HepG2 (cell line): ENCODE results near the gene CHKA. TPM values are rescaled to one million over a fixed set of nuclear protein-coding genes. Genes with fewer than 3 reads are reported as not detected.
A peak's percentile ranks its signal among the peaks of the same experiment; 100 is the strongest.

Source experiments
- BHLHE40 ChIP-seq: IDR thresholded peaks from 2 replicates; pipeline ENCODE4 v1.6.1; 2011; ENCODE audit warnings: low read length, improper control_type of control experiment
- HDAC2 ChIP-seq: sonication (generic); formaldehyde crosslinking; IDR thresholded peaks from 2 replicates; pipeline ENCODE4 v1.4.0; 2020; ENCODE audit warnings: missing genetic modification reagents
- HNF4G ChIP-seq, 2 experiments: sonication (generic) in 1 of 2; formaldehyde crosslinking in 1 of 2; IDR thresholded peaks; 2 replicates each; pipeline versions ENCODE4 v1.4.0 to v1.6.1; 2011 to 2020; ENCODE audit warnings: borderline replicate concordance in 2 of 2, low read depth in 2 of 2, mild to moderate bottlenecking in 2 of 2, low read length in 1 of 2, missing genetic modification reagents in 1 of 2, moderate library complexity in 1 of 2
- HOXA3 ChIP-seq: sonication (generic); formaldehyde crosslinking; IDR thresholded peaks from 2 replicates; pipeline ENCODE4 v1.5.0; 2020; ENCODE audit warnings: missing genetic modification reagents
- KLF11 ChIP-seq: IDR thresholded peaks from 2 replicates; pipeline ENCODE4 v1.6.1; 2016; ENCODE audit warnings: missing compliant biosample characterization
- LCORL ChIP-seq, 2 experiments: fragments of 450-650 bp in 1 of 2; sonication (generic) in 1 of 2; formaldehyde crosslinking in 1 of 2; IDR thresholded peaks; 2 replicates each; pipeline versions ENCODE4 v1.5.0 to v1.6.1; 2017 to 2020; ENCODE audit warnings: antibody characterized with exemption in 1 of 2, missing genetic modification reagents in 1 of 2
- MTA3 ChIP-seq: sonication (generic); formaldehyde crosslinking; IDR thresholded peaks from 2 replicates; pipeline ENCODE4 v1.4.0; 2020; ENCODE audit warnings: missing genetic modification reagents
- NR2F6 ChIP-seq, 2 experiments: IDR thresholded peaks; 2 replicates each; pipeline ENCODE4 v1.6.1; 2016; ENCODE audit warnings: antibody characterized with exemption in 1 of 2, mild to moderate bottlenecking in 1 of 2
- RBM22 ChIP-seq: fragments of 200-400 bp; formaldehyde crosslinking; optimal IDR thresholded peaks from 2 replicates; pipeline ENCODE3; 2017; ENCODE audit warnings: mild to moderate bottlenecking, low read length, moderate library complexity
- SOX5 ChIP-seq: IDR thresholded peaks from 2 replicates; pipeline ENCODE4 v1.6.1; 2016; ENCODE audit warnings: borderline replicate concordance
- SOX6 ChIP-seq, 2 experiments: fragments of 450-650 bp in 1 of 2; sonication (generic) in 1 of 2; formaldehyde crosslinking in 1 of 2; IDR thresholded peaks; 2 replicates each; pipeline versions ENCODE4 v1.4.0 to v1.6.1; 2017 to 2020; ENCODE audit warnings: antibody characterized with exemption in 1 of 2, mild to moderate bottlenecking in 1 of 2, missing genetic modification reagents in 1 of 2
- SSRP1 ChIP-seq: IDR thresholded peaks from 2 replicates; pipeline ENCODE4 v1.6.1; 2016; ENCODE audit warnings: control low read depth
- TCF12 ChIP-seq, 2 experiments: fragments of 450-650 bp in 1 of 2; sonication (generic) in 1 of 2; formaldehyde crosslinking in 1 of 2; IDR thresholded peaks; 2 replicates each; pipeline versions ENCODE4 v1.6.1 to v1.8.0; 2017 to 2022; ENCODE audit warnings: antibody characterized with exemption in 1 of 2, mild to moderate bottlenecking in 1 of 2, missing genetic modification reagents in 1 of 2, moderate library complexity in 1 of 2
- ZNF12 ChIP-seq: sonication (generic); formaldehyde crosslinking; IDR thresholded peaks from 2 replicates; pipeline ENCODE4 v1.5.0; 2020; ENCODE audit warnings: missing genetic modification reagents
- ZNF121 ChIP-seq: sonication (generic); formaldehyde crosslinking; IDR thresholded peaks from 2 replicates; pipeline ENCODE4 v1.5.0; 2020; ENCODE audit warnings: mild to moderate bottlenecking, missing genetic modification reagents
- ZNF432 ChIP-seq: sonication (generic); formaldehyde crosslinking; IDR thresholded peaks from 2 replicates; pipeline ENCODE4 v1.5.0; 2020; ENCODE audit warnings: missing genetic modification reagents, mild to moderate bottlenecking, borderline replicate concordance
- polyA plus RNA-seq, 8 experiments: library from polyadenylated mRNA; depleted of rRNA in 3 of 8; stranded (reverse) in 7 of 8; unstranded in 1 of 8; fragments of >200 nt; fragmentation: Illumina TruSeq in 4 of 8; extraction: Trizol in 4 of 8; gene quantifications; 2 replicates each; pipeline versions ENCODE4 v1.2.1 to v1.2.3, GENCODE V29; 2011 to 2016; ENCODE audit warnings: low read depth in 4 of 8, missing spikeins in 1 of 8, mixed read lengths in 1 of 8; ENCODE audit not compliant: insufficient read depth in 1 of 8
- total RNA-seq, 5 experiments: library from RNA; depleted of rRNA; stranded (reverse); fragments of >200 nt; fragmentation: Illumina TruSeq; extraction: Trizol; gene quantifications; 2 replicates each; pipeline ENCODE4 v1.2.3, GENCODE V29; 2016; ENCODE audit warnings: low read depth in 1 of 5
- TF ChIP-seq, protein P1 (sequence below): sonication (generic); formaldehyde crosslinking; IDR thresholded peaks from 2 replicates; pipeline ENCODE4 v1.4.0; 2020; ENCODE audit warnings: missing genetic modification reagents, borderline replicate concordance
- TF ChIP-seq, protein P2 (sequence below): sonication (generic); formaldehyde crosslinking; IDR thresholded peaks from 2 replicates; pipeline ENCODE4 v1.4.0; 2020; ENCODE audit warnings: mild to moderate bottlenecking, missing genetic modification reagents
- TF ChIP-seq, protein P3 (sequence below): sonication (generic); formaldehyde crosslinking; IDR thresholded peaks from 2 replicates; pipeline ENCODE4 v1.5.0; 2020; ENCODE audit warnings: mild to moderate bottlenecking, missing genetic modification reagents
- TF ChIP-seq, protein P4 (sequence below): IDR thresholded peaks from 2 replicates; pipeline ENCODE4 v1.6.1; 2018; ENCODE audit warnings: missing genetic modification reagents
- TF ChIP-seq, protein P5 (sequence below): sonication (generic); formaldehyde crosslinking; IDR thresholded peaks from 2 replicates; pipeline ENCODE4 v1.5.0; 2020; ENCODE audit warnings: mild to moderate bottlenecking, missing genetic modification reagents, moderate library complexity

Gene CHKA
- total and polyA plus RNA-seq, 2 of the 13 experiments (the other 11 are each of a cell fraction or from before 2014, with no cell fraction given): 71.6 to 92.7 TPM

DNA sequence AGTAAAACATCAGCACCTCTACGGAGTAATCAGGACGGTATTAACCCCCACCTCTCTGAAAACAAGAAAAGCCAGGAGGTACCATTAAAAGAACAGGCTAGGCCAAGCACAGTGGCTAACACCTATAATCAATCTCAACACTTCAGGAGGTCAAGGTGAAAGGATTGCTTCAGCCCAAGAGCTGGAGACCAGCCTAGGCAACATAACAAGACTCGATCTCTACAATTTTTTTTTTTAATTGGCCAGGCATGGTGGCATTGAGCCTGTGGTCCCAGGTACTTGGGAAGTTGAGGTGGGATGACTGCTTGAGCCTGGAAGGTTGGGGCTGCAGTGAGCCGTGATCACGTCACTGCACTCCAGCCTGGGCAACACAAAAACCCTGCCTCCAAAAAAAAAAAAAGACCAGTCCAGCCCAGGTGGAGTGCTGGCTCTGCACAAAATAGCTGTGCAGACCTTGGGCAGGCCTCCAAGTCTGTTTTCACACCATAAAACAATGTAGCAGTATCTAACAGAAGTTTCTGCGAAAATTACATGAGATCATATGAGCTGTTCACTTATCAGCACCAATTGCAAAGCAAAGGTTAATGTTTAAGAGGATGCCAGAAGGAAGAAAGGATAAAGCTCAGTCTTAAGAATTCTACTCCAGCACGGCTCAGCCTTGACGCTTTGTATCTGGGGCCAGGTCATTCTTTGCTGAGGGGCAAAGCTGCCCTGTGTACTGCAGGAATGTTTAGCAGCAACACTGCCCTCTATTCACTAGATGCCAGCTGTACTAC, 14.8 kb downstream of the CHKA start (continued):
- TF ChIP-seq, protein P1, sequence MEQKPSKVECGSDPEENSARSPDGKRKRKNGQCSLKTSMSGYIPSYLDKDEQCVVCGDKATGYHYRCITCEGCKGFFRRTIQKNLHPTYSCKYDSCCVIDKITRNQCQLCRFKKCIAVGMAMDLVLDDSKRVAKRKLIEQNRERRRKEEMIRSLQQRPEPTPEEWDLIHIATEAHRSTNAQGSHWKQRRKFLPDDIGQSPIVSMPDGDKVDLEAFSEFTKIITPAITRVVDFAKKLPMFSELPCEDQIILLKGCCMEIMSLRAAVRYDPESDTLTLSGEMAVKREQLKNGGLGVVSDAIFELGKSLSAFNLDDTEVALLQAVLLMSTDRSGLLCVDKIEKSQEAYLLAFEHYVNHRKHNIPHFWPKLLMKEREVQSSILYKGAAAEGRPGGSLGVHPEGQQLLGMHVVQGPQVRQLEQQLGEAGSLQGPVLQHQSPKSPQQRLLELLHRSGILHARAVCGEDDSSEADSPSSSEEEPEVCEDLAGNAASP (CRISPR knock-in tag): no peak
- TF ChIP-seq HNF4G (IDR thresholded peaks at IDR 0.05; ENCODE audit: borderline replicate concordance, low read depth, low read length) (no peak), HNF4G (CRISPR knock-in tag; IDR thresholded peaks at IDR 0.05; ENCODE audit: borderline replicate concordance, low read depth) (no peak), RBM22 (peak; percentile 33), ZNF432 (CRISPR knock-in tag) (no peak), SOX5 (CRISPR knock-in tag) (0 out of 2 replicates have a peak, but pooled peaks have one; percentile 12), SSRP1 (no peak), TCF12 (IDR thresholded peaks at IDR 0.05) (no peak), TCF12 (CRISPR knock-in tag; IDR thresholded peaks at IDR 0.05) (no peak), ZNF121 (CRISPR knock-in tag) (0 out of 2 replicates have a peak, but pooled peaks have one; percentile 21), MTA3 (no peak), SOX6 (IDR thresholded peaks at IDR 0.05) (no peak), SOX6 (CRISPR knock-in tag; IDR thresholded peaks at IDR 0.05) (peak; percentile 65), HDAC2 (CRISPR knock-in tag) (peak; percentile 22; the same call in 1 of the 2 replicates), NR2F6 (IDR thresholded peaks at IDR 0.05) (no peak), NR2F6 (CRISPR knock-in tag; IDR thresholded peaks at IDR 0.05) (peak; percentile 60), HOXA3 (CRISPR knock-in tag) (no peak), KLF11 (CRISPR knock-in tag) (0 out of 2 replicates have a peak, but pooled peaks have one; percentile 24), ZNF12 (CRISPR knock-in tag) (no peak), BHLHE40 (no peak), LCORL (IDR thresholded peaks at IDR 0.05) (no peak), LCORL (CRISPR knock-in tag; IDR thresholded peaks at IDR 0.05) (no peak)
- TF ChIP-seq, protein P2, sequence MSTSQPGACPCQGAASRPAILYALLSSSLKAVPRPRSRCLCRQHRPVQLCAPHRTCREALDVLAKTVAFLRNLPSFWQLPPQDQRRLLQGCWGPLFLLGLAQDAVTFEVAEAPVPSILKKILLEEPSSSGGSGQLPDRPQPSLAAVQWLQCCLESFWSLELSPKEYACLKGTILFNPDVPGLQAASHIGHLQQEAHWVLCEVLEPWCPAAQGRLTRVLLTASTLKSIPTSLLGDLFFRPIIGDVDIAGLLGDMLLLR (CRISPR knock-in tag): no peak
- TF ChIP-seq, protein P3, sequence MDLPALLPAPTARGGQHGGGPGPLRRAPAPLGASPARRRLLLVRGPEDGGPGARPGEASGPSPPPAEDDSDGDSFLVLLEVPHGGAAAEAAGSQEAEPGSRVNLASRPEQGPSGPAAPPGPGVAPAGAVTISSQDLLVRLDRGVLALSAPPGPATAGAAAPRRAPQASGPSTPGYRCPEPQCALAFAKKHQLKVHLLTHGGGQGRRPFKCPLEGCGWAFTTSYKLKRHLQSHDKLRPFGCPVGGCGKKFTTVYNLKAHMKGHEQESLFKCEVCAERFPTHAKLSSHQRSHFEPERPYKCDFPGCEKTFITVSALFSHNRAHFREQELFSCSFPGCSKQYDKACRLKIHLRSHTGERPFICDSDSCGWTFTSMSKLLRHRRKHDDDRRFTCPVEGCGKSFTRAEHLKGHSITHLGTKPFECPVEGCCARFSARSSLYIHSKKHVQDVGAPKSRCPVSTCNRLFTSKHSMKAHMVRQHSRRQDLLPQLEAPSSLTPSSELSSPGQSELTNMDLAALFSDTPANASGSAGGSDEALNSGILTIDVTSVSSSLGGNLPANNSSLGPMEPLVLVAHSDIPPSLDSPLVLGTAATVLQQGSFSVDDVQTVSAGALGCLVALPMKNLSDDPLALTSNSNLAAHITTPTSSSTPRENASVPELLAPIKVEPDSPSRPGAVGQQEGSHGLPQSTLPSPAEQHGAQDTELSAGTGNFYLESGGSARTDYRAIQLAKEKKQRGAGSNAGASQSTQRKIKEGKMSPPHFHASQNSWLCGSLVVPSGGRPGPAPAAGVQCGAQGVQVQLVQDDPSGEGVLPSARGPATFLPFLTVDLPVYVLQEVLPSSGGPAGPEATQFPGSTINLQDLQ (CRISPR knock-in tag): no peak
- TF ChIP-seq, protein P4, sequence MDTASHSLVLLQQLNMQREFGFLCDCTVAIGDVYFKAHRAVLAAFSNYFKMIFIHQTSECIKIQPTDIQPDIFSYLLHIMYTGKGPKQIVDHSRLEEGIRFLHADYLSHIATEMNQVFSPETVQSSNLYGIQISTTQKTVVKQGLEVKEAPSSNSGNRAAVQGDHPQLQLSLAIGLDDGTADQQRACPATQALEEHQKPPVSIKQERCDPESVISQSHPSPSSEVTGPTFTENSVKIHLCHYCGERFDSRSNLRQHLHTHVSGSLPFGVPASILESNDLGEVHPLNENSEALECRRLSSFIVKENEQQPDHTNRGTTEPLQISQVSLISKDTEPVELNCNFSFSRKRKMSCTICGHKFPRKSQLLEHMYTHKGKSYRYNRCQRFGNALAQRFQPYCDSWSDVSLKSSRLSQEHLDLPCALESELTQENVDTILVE (CRISPR knock-in tag): no peak
- TF ChIP-seq, protein P5, sequence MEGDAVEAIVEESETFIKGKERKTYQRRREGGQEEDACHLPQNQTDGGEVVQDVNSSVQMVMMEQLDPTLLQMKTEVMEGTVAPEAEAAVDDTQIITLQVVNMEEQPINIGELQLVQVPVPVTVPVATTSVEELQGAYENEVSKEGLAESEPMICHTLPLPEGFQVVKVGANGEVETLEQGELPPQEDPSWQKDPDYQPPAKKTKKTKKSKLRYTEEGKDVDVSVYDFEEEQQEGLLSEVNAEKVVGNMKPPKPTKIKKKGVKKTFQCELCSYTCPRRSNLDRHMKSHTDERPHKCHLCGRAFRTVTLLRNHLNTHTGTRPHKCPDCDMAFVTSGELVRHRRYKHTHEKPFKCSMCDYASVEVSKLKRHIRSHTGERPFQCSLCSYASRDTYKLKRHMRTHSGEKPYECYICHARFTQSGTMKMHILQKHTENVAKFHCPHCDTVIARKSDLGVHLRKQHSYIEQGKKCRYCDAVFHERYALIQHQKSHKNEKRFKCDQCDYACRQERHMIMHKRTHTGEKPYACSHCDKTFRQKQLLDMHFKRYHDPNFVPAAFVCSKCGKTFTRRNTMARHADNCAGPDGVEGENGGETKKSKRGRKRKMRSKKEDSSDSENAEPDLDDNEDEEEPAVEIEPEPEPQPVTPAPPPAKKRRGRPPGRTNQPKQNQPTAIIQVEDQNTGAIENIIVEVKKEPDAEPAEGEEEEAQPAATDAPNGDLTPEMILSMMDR: 0 out of 2 replicates have a peak, but pooled peaks have one; percentile 4
